NCI-H2196 treated with DMSO at 0.1 percent for 48 hours (cell line): ENCODE results near the gene COG5.

Source experiments
- DNase-seq: peaks from one replicate; lab custom pipeline; 2025; ENCODE audit not compliant: unreplicated experiment; lab: John Stamatoyannopoulos, UW

COG5 gene

GRCh38 chr7:107506674-107507339, 56.9 kb downstream of the COG5 start:
- peak; percentile 54 for DNase-seq

- peak; percentile 77 for DNase-seq
Observed at GRCh38 chr7:107505997-107506673, 57.6 kb downstream of the COG5 start.

GRCh38 chr7:107505362-107505761, 58.4 kb downstream of the COG5 start:
- no peak for DNase-seq

- DNase-seq = no peak
Observed at GRCh38 chr7:107503687-107504086, 60.0 kb downstream of the COG5 start.

GRCh38 chr7:107502797-107503196, 60.9 kb downstream of the COG5 start:
- DNase-seq = no peak

- no peak for DNase-seq
Observed at GRCh38 chr7:107502154-107502553, 61.6 kb downstream of the COG5 start.

- no peak for DNase-seq
Observed at GRCh38 chr7:107501593-107501992, 62.1 kb downstream of the COG5 start.

GRCh38 chr7:107499731-107500130, 64.0 kb downstream of the COG5 start:
- no peak for DNase-seq

GRCh38 chr7:107495516-107495915, 68.2 kb downstream of the COG5 start:
- DNase-seq = no peak

GRCh38 chr7:107494884-107495283, 68.8 kb downstream of the COG5 start:
- no peak for DNase-seq

GRCh38 chr7:107494315-107494751, 69.4 kb downstream of the COG5 start:
- no peak for DNase-seq

- DNase-seq = no peak
Observed at GRCh38 chr7:107492875-107493274, 70.8 kb downstream of the COG5 start.

- DNase-seq = no peak
Observed at GRCh38 chr7:107486041-107486440, 77.7 kb downstream of the COG5 start.

- no peak for DNase-seq
Observed at GRCh38 chr7:107482571-107482970, 81.1 kb downstream of the COG5 start.

GRCh38 chr7:107480932-107481331, 82.8 kb downstream of the COG5 start:
- DNase-seq = no peak

GRCh38 chr7:107479303-107479702, 84.4 kb downstream of the COG5 start:
- no peak for DNase-seq

GRCh38 chr7:107474104-107474521, 89.6 kb downstream of the COG5 start:
- no peak for DNase-seq

GRCh38 chr7:107472116-107472515, 91.6 kb downstream of the COG5 start:
- no peak for DNase-seq

- no peak for DNase-seq
Observed at GRCh38 chr7:107471292-107472070, 92.2 kb downstream of the COG5 start.

- DNase-seq = no peak
Observed at GRCh38 chr7:107469929-107470328, 93.8 kb downstream of the COG5 start, which contains the start of gene GPR22. Gene GPR22, plus strand, starts transcription at chr7:107470057. Its CDS starts 4,004 bp downstream, at chr7:107474061.

- no peak for DNase-seq
Observed at GRCh38 chr7:107468824-107469223, 94.9 kb downstream of the COG5 start.

GRCh38 chr7:107467972-107468371, 95.7 kb downstream of the COG5 start:
- DNase-seq = no peak
